HG03442 (cell line): ENCODE measurements around the gene ASMT.
"Not testable (repeated sequence)": the region's sequence is repeated elsewhere in the genome, so short reads cannot be mapped to it uniquely, and the experiment has no call there.

Experiments
- ATAC-seq: cut with Tn5 transposase; IDR thresholded peaks from one replicate; pipeline ENCODE4 v1.9.1; 2021; ENCODE audit warnings: mild to moderate bottlenecking, moderate library complexity; ENCODE audit not compliant: unreplicated experiment

Gene ASMT

DNA sequence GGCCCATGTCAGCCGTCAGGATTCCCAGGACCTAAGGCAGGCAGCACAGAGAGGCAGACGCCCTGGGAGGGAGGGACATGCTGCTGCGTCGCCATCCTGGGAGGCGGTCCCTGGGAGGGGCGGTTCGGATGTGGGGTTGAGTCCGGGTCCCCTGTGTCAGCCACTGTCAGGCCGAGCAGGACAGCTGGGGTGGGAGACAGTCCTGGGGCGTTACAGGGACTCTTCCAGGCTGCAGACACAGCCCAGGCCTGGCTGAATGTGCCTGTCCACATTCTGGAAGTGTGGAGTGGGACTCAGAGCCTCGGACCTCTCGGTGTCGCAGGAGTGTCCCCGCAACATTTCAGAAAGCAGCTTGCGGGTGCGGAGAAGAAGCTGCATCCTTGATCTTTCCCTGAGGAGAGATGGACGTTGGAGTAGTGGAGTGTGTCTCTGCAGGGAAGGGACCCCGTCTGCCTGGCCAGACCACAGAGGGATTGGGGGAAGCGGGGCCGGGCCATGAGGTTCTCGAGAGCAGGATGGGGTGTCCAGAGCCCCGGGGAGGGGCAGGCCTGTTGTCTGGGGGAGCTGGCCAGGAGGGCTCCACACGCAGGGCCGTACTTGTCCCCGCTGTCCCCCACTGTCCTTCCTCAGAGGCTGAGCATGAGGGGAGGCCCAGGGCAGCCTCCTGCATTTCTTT lies 17.4 kb upstream of the ASMT start:
- no peak for ATAC-seq

DNA sequence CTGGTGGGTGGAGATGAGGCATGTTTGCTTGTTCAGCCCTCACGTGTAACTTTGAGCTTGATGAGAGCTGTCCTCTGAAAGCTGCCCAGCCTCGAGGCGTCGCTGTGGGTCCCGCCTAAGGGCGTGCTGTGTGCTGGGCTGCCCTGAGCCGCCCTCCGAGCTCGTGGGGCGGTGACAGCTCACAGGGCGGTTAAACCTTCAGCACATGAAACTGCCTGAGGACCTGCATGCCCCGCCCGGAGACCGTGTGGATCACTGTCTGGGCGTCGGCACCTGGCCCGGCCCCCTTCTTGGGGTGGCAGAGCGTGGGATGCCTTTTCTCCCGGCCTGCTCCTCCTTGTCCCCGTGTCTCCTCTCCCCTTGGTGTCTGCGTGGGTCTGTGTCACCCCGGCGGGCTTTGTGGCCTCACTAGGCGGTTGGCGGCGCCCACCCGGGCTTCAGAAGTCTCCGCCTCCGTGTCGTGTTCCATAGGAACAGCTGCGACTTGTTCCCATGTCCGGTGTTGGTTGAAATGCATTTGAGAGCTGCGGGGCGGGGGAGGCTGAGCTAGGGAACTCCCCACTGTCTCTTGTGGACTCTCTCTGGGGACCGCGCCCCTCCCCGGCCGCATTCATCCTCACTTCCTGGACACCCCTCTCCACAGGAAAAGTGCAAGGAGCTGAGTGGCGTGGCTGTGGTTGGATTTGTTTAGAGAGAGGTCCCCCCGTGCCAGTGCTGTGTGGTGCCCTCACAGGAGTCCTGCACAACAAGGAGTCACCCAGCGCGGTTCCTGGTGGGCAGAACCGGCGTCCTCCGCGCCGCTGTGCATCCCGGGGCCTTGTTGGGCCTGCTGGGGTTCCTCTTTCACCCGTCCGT lies 16.6 kb upstream of the ASMT start:
- peak; percentile 65 for ATAC-seq

DNA sequence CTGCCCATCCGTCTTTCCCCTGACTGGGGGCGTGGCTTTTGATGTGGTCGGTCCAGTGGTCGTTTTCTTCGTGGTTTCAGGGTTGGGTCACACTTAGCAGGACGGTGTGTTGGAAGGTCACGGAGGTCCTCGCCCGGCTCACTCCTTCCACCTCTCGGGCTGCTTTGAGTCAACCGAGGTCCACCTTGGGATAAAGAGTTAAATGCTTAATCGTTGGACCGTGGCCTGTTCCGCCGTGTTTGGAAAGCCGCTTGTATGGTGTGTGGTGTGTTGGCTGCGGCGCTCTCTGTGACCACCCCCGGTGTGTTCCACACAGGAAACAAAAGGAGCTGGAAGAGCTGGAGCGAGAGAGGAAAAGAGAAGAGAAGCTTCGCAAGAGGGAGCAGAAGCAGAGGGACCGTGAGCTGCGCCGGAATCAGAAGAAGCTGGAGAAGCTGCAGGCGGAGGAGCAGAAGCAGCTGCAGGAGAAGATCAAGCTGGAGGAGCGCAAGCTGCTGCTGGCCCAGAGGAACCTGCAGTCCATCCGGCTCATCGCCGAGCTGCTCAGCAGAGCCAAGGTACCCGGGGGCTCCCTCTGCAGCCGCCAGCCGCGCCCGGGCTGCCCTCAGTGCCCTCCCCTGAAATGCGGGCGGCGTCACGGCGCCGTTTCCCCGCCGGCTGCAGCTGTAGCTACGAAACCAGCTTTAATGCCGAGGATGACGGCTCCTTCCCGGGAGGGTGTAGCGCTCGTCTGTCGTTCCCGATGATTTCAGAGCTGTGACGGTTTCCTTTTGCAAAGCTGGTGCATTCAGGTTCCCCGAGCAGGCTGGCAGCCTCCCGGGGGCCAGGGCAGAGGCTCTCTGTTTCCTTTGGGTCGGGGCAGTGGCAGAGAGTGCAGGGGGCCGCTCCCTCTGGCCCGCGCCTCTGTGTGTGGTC lies 15.7 kb upstream of the ASMT start:
- no peak for ATAC-seq

DNA sequence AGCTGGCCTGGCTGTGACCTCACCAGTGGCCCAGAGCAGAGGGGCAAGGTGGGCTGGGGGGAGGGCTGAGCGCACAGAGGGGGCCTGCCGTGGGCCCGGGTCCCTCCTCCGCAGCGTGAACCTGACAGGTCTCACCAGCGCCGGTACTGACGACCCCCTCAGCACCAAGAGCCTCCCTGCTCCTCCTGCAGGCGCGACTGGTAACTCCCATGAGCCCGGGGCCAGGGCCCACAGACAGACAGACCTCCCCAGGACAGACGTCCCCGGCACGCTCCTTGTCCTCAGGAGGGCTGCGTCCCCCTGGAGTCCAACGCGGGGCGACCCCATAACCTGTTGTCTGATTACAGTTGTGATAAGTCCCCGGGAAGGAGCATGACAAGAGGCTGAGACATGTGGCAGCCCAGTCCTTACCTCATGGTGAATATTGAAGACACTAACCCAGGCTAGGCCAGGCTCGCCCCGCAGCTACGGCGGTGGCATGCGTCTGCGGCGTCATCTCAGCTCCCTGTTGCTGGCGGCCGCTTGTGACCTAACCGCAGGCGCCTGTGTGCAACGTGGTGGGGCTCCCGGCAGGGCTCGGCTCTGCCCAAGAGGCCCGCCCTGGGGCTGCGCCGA lies 15.0 kb upstream of the ASMT start:
- ATAC-seq = no peak

DNA sequence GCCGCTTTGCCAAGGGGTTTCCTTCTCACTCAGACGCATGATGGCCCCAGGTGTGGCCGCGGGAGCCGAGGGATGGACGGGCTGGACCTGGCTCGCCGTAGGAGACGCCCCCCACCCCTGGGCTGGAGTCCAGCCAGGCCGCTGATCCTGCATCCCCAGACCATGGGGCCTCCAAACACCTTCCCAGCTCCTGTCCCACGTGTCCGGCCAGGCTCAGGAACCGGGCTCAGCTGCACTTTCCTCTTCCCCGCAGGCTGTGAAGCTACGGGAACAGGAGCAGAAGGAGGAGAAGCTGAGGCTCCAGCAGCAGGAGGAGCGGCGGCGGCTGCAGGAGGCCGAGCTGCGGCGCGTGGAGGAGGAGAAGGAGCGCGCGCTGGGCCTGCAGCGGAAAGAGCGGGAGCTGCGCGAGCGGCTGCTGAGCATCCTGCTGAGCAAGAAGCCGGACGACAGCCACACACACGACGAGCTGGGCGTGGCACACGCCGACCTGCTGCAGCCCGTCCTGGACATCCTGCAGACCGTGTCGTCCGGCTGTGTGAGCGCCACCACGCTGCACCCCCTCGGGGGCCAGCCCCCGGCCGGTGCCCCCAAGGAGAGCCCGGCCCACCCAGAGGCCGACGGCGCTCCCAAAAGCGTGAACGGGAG lies 14.3 kb upstream of the ASMT start:
- ATAC-seq = no peak

- no peak for ATAC-seq
These were observed 13.7 kb upstream of the ASMT start for GRCh38 chrX:1601051-1601767.

- ATAC-seq = no peak
These were observed 13.1 kb upstream of the ASMT start for GRCh38 chrX:1601768-1602085.

- no peak for ATAC-seq
These were observed 12.6 kb upstream of the ASMT start for GRCh38 chrX:1602299-1602698.

- no peak for ATAC-seq
These were observed 8.4 kb upstream of the ASMT start for GRCh38 chrX:1606496-1606895.

- ATAC-seq = no peak
These were observed 5.5 kb upstream of the ASMT start for GRCh38 chrX:1609311-1609710.

DNA sequence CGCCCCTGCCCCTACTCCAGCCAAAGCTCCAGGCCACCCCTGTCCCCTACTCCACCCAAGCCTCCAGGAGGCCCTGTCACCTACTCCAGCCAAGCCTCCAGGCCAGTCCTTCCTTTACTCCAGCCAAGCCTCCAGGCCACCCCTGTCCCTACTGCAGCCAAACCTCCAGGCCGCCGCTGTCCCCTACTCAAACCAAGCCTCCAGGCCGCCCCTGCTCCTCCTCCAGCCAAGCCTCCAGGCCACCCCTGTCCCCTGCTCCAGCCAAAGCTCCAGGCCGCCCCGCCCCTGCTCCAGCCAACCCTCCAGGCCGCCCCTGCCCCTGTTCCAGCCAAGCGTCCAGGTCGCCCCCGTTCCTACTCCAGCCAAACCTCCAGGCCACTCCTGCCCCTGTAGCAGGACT lies 5.1 kb upstream of the ASMT start:
- ATAC-seq = no peak

GRCh38 chrX:1610166-1610565 lies 4.7 kb upstream of the ASMT start:
- no peak for ATAC-seq

GRCh38 chrX:1610736-1611135 lies 4.1 kb upstream of the ASMT start:
- ATAC-seq = no peak

- ATAC-seq = no peak
These were observed 2.1 kb upstream of the ASMT start for GRCh38 chrX:1612641-1613286.

DNA sequence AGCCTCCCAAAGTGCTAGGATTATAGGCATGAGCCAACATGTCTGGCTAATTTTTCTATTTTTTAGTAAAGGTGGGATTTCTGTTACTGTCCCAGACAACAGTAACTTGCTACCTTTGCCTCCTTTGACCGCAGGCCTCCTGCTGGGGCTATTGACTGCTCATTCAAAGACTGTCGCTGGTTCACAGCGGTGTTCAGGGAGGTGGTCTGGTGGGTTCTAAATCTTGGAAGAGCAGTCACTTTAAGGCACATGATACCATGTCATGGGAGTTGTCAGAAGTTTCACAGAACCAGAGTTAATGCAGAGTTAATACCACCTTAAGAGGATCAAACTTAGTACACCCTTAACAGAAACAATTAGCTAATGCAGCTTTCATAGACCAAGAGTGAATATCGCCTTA lies 3.8 kb downstream of the ASMT start:
- no peak for ATAC-seq

DNA sequence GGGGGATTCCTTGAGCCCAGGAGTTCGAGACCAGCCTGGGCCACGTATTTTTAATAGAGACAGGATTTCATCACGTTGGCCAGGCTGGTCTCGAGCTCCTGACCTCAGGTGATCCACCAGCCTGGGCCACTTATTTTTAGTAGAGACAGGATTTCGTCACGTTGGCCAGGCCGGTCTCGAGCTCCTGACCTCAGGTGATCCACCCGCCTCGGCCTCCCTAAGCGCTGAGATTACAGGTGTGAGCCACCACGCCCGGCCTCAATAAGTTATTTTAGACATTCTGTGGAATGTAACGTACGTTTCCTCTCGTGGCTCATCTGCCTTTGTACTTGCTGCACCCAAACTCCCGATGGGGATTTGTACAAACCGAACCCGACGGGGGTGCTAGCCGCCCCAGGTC lies 8.8 kb downstream of the ASMT start:
- no peak for ATAC-seq

GRCh38 chrX:1624158-1624860 lies 9.4 kb downstream of the ASMT start:
- not testable (repeated sequence) for ATAC-seq

DNA sequence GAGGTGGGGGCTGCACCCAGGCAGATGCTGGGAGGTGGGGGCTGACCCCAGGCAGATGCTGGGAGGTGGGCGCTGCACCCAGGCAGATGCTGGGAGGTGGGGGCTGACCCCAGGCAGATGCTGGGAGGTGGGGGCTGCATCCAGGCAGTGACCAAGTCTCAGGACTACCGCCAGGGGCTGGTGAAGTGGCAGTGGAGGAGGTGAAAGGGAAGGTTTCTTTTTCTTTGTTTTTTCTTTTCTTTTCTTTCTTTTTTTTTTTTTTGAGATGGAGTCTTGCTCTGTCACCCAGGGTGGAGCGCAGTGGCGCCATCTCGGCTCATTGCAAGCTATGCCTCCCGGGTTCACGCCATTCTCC lies 10.0 kb downstream of the ASMT start:
- not testable (repeated sequence) for ATAC-seq

DNA sequence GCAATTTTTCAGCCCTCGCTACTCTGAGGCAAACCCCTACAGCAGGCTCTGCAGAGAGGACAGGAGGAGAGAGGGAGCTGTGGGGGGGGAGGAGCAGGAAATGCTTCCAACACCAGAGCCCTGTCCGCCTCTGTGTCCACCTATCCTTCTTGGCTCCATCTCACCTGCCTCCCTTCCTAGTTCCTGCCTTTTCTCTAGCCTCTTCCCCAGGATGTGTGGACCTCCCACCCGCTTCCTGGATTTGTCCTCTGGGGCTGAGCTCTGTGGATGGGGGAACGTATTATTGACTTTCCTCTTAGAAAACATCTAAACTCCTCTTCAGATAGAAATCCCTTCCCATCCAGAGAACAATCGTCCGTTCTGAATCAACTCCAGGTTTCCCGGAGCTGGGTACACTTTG lies 14.4 kb downstream of the ASMT start:
- no peak for ATAC-seq
